COLO668 (cell line): ENCODE data around the gene FBXO46.
"Not testable (repeated sequence)": the region's sequence is repeated elsewhere in the genome, so short reads cannot be mapped to it uniquely, and the experiment has no call there.

Experiments used
- DNase-seq: peaks from one replicate; lab custom pipeline; 2025; ENCODE audit not compliant: unreplicated experiment; lab: John Stamatoyannopoulos, UW

FBXO46 gene

DNA sequence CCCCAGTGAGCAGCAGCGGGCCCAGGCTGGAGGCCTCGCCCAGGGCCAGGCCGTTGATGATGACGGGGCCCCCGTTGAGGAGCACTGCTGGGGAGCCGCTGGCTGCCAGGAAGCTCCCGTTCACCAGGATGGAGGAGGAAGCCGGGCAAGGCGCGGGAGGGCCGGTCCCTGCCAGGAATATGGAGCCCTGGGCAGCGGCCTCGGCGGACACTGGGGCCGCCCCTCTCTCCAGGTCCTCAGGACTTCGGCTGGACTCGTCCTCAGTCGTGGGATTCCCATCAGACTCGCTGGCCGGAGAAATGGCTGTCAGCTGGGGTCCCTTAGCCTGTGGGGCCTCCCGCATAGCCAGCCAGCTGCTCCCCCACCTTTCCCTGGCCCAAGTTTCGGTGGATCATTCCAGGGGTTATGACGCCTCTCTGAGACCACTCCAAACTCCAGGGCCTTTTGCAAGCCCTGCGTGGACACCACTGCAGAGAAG is 36.2 kb upstream of the FBXO46 start:
- DNase-seq = no peak

DNA sequence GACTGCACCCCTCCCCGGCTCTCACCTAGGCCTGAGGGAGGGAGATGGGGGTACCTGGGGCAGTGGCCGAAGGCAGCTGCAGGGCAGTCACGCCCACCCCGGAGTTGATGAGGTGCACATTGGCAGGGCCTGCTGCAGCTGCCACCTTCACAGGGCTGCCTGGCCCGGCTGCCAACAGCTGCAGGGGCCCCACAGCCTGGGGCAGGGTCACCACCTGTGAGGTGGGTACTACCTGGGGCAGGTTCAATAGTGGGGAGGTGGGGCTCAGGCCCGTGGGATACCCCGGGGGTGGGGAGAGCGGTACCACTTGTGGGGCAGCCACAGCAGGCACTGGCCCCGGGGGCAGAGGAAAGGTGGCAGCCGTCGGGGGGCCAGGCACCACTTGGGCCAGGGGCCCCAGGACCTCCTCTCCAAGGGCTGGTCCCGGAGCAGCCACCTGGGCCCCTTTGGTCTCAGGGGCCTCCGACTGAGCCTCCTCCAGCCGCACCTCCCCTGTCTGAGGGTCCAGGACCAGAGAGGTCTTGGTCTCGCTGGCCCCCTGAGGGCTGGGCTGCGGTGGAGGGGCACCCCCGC is 35.7 kb upstream of the FBXO46 start:
- DNase-seq = peak; percentile 31

DNA sequence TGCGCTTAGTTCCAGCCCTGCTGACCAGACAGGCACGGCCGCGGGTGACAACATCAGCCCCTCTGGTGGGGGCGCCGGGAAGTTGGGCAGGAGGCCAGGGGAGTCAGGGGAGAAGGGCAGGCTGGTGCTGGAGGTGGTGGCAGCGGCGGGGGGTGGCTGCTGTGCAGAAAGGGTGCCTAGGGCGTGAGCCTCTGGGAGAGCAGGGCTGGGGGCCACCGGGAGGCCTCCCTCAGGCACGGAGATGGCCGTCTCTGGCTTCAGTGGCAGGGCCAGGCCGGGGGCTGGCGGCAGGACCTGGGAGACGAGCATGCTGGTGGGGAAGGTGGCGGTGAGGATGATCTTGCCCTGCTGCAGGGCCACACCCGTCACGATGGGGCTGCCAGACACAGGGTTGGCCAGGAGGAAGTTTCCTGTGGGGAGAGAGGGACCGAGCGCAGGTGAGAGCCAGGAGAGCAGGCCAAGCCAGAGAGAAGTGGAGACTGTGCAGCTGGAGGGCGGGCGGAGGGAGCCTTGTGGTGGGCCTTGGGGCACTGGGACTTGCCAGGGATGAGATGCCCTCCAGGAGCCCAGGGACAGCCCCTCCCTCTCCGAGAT is 35.1 kb upstream of the FBXO46 start:
- peak; percentile 23 for DNase-seq

GRCh38 chr19:45764945-45765701 is 34.4 kb upstream of the FBXO46 start:
- no peak for DNase-seq

GRCh38 chr19:45764475-45764874 is 33.8 kb upstream of the FBXO46 start:
- DNase-seq = no peak

- no peak for DNase-seq
These were observed 33.1 kb upstream of the FBXO46 start for GRCh38 chr19:45763691-45764294.

DNA sequence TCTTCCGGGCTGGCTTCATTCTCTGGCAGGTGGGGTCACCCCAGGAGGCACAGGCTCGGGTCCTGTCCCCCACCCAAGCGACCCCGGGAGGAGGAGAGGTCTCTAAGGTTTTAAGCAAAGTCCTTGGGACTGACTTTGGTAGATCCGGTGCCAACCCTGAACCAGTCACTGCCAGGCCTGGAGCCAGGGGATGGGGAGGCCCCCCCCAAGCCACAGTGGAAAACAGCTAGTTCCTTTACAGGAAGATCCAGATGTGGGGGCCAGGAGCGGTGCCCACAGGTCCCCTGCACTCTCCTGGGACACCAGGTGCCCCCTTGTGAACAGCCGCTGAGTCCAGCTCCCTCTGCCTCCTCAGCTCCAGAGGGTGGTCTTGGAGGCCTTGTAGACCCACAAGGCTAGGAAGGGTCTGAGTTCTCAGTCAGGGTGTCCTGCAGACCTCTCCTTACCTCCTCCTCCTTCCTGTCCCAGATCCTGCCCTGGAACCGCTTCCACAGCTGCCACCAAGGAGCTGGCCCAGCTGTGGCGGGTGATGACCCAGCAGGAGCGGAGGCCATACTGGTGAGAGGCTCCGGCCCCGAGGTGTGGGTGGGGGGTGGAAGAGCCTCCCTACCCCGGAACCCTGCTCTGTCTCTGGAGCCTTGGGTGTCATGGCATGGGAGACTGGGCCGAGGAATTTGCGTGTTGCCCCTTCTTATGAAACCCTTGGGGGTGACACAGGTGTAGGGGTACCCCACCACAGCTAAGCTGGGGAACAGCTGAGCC is 32.4 kb upstream of the FBXO46 start:
- DNase-seq = no peak

DNA sequence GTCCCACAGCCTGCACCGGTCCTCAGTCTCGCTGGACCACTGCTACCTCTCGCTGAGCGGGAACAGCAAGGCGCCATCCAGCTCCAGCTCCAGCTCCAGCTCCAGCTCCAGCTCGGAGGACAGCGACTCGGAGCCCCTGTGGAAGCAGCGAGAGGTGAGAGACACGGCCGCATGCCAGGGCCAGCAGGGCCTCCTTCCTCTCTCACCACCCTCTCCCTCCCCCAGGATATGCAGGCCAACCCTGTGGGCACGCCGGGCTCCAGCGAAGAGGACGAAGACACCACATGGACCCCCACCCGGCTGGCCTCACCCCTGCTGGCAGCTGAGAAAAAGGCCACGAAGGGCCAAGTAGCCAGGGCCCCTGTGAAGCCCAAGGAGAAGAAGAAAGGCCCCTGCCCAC is 31.0 kb upstream of the FBXO46 start:
- DNase-seq = no peak

GRCh38 chr19:45758921-45759320 is 28.2 kb upstream of the FBXO46 start:
- no peak for DNase-seq

- no peak for DNase-seq
These were observed 27.0 kb upstream of the FBXO46 start for GRCh38 chr19:45757695-45758094.

GRCh38 chr19:45754323-45754722 is 23.6 kb upstream of the FBXO46 start:
- DNase-seq = no peak

- DNase-seq = no peak
These were observed 22.9 kb upstream of the FBXO46 start for GRCh38 chr19:45753548-45753947.

DNA sequence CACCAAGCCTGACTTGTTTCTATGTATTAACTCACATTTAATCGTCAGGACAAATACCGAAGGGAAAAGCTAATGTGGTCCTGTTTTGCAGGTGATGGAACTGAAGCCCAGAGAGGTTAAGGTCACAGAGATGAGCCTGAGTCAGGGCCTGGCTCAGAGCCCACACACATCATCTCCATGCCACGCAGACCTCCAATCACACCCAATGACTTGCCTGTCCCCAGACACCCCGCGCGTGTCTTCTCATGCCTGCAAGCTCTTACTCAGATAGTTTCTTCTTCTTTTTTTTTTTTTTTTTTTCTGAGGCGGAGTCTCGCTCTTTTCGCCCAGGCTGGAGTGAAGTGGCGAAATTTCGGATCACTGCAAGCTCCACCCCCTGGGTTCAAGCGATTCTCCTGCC is 21.9 kb upstream of the FBXO46 start:
- DNase-seq = no peak

DNA sequence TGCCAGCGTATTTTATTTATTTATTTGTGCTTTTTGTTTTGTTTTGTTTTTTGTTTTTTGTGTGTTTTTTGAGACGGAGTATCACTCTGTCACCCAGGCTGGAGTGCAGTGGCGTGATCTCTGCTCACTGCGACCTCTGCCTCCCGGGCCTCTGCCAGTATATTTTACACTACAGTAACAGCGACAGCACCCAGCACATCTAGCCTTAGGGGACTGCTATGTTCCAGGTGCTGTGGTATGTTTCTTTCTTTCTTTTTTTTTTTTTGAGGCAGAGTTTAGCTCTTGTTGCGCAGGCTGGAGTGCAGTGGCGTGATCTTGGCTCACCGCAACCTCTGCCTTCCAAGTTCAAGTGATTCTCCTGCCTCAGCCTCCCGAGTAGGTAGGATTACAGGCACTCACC is 20.8 kb upstream of the FBXO46 start:
- not testable (repeated sequence) for DNase-seq

GRCh38 chr19:45747513-45747912 is 16.8 kb upstream of the FBXO46 start:
- no peak for DNase-seq

DNA sequence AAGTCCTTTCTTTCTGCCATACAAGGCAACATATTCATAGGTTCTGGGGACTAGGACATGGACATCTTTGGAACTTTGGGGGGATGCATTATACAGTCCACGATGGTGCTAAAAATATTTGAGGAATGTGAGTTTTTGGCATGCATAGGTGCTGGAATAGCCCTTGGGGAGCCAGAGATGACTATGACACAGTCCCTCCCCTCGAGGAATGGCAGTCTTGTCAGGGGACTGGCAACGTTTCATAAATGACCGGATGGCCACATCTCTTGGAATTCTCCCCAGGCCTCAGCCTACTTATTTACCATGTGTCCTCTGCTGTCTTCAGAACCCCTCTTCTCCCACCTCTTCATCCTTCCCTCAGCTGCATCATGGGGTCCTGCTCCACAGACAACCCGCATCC is 16.2 kb upstream of the FBXO46 start:
- no peak for DNase-seq

DNA sequence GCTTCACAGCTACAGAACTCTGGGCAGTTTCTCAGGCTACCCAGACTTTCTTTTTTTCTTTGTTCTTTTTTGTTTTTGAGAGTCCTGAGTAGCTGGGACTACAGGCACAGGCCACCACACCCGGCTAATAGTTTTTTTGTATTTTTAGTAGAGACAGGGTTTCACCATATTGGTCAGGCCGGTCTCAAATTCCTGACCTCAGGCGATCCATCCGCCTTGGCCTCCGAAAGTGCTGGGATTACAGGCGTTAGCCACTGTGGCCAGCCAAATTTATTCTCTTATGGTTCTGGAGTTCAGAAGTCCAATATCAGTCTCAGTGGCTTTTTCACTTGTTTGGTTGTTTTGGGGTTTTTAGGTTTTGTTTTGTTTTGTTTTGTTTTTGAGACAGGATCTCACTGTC is 14.9 kb upstream of the FBXO46 start:
- no peak for DNase-seq

DNA sequence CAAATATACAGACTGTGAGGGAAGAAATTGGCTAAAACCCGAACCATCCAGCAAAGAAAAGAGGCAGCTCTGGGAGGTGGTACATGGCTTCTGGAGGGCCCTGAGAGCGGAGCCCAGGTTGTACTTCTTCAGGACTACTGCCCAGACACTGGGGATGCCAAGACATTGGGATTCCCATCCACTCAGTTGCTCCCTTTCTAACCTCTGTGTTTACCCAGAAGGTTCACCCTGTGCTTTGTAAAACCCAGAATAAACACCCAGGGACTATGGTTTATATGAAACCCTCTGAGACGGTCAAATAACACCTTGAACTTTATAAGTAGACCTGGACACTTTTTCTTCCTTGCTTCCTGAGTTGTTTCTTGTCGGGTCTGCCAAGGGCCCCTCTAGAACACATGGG is 12.3 kb upstream of the FBXO46 start:
- DNase-seq = no peak

DNA sequence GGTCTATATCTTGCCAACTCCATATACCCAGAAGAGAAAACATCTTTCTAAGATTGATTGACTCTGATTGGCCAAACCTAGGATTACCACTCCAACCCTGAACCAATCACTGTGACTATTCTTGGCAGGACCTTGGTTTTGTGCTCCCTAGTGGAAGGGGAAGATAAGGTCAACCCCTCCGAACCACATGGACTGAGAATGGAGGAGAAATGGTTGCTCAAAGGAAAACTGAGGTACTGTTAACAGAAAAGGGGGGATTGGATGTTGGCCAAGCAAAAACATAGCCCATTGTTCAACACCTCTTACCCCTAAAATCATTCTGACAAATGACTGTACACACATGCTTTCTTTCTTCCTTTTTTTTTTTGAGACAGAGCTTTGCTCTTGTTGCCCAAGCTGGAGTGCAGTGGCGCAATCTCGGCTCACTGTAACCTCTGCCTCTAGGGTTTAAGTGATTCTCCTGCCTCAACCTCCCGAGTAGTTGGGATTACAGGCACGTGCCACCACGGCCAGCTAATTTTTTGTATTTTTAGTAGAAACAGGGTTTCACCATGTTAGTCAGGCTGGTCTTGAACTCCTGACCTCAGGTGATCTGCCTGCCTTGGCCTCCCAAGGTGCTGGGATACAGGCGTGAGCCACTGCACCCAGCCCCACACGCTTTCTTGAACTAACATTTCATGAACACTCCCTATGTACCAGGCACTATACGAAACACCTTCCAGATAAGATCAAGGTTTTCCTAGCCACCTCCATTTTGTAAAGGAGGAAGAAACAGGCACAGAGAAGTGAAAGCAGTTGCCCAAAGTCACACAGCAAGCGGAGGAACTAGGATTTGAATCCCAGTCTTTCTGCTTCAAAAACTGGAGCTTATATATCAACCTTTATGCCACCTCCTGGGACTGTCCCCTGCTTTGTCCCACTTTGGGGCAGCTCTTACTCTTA is 9.1 kb upstream of the FBXO46 start:
- DNase-seq = no peak

DNA sequence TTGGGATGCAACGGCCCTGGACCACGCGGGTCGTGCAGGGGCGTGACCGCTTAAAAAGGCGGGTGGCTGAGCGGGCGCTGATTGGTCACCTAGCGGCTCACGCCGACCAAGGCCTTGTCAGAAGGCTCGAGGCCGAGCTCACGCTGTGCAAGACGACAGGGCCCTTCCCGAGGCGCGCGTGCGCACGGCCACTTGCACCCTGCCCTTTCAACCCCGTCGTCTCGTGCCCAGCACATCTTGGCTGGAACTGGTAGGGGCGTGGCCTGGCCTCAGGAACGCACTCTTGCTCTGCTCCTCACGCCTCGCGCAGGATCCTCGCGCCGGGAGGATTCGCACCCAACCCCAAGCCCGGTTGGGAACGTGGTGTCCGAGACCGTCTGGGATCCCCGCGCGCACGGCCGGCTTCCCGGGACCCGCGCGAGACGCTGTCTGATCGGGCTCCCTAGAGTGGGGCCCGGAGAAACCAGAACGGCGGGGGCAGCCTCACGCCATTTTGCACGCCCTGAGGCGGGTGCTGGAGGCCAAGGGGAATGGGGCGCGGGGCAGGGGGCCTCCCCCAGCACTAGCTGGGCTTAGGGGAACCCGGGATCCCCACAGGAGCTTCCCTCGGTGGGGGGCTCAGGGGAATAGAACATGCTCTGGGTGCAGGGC is 2.6 kb upstream of the FBXO46 start, which contains the start of gene MEIOSIN:
Gene MEIOSIN, plus strand, starts transcription at position 280 of the 651 bp plus-strand sequence. CDS start 1,938 bp downstream, outside the sequence.
- DNase-seq = no peak
